H9 (cell line): ENCODE measurements around the gene DUSP5. TPM values are rescaled to one million over a fixed set of nuclear protein-coding genes. Genes with fewer than 3 reads are reported as not detected.

Source experiments
- DNase-seq: peaks from one replicate; pipeline ENCODE4 v3.0.0-alpha.2; 2017
- H2AFZ ChIP-seq: one replicate; pipeline ENCODE4 v1.6.1; 2013; ENCODE audit warnings: mild to moderate bottlenecking, low read length, control low read depth, moderate library complexity
- H2AK5ac ChIP-seq: 2 replicates; pipeline ENCODE4 v1.6.1; 2013; ENCODE audit warnings: low read length, control low read depth, mixed read lengths; ENCODE audit not compliant: insufficient read length
- H2BK120ac ChIP-seq: one replicate; pipeline ENCODE4 v1.6.1; 2013; ENCODE audit warnings: low read depth, mild to moderate bottlenecking, low read length, control low read depth, inconsistent platforms; ENCODE audit not compliant: poor library complexity, severe bottlenecking
- H2BK12ac ChIP-seq: 2 replicates; pipeline ENCODE4 v1.6.1; 2013; ENCODE audit warnings: low read length, control low read depth, mixed read lengths, low read depth; ENCODE audit not compliant: insufficient read length
- H2BK15ac ChIP-seq: 2 replicates; pipeline ENCODE4 v1.6.1; 2013; ENCODE audit warnings: low read depth, low read length, control low read depth
- H2BK20ac ChIP-seq: one replicate; pipeline ENCODE4 v1.6.1; 2013; ENCODE audit warnings: low read depth, mild to moderate bottlenecking, low read length, control low read depth, inconsistent platforms; ENCODE audit not compliant: poor library complexity, severe bottlenecking
- H2BK5ac ChIP-seq: 2 replicates; pipeline ENCODE4 v1.6.1; 2013; ENCODE audit warnings: low read length, control low read depth, mixed read lengths; ENCODE audit not compliant: insufficient read length
- H3K14ac ChIP-seq: 2 replicates; pipeline ENCODE4 v1.6.1; 2013; ENCODE audit warnings: low read length, control low read depth; ENCODE audit not compliant: insufficient read depth
- H3K18ac ChIP-seq: 2 replicates; pipeline ENCODE4 v1.6.1; 2013; ENCODE audit warnings: low read depth, mild to moderate bottlenecking, mixed read lengths, low read length, control low read depth; ENCODE audit not compliant: insufficient read length
- H3K23ac ChIP-seq: 2 replicates; pipeline ENCODE4 v1.6.1; 2013; ENCODE audit warnings: low read length, control low read depth, mixed read lengths, low read depth; ENCODE audit not compliant: insufficient read length
- H3K23me2 ChIP-seq: 2 replicates; pipeline ENCODE4 v1.6.1; 2013; ENCODE audit warnings: low read depth, mild to moderate bottlenecking, mixed read lengths, low read length, control low read depth; ENCODE audit not compliant: insufficient read length, poor library complexity, severe bottlenecking
- H3K27ac ChIP-seq: 2 replicates; pipeline ENCODE4 v1.5.1; 2013; ENCODE audit warnings: low read length, control low read depth, mixed read lengths, low read depth; ENCODE audit not compliant: insufficient read length
- H3K27me3 ChIP-seq: 2 replicates; pipeline ENCODE4 v1.6.1; 2013; ENCODE audit warnings: low read length, control low read depth, inconsistent platforms; ENCODE audit not compliant: insufficient read depth
- H3K4ac ChIP-seq: 2 replicates; pipeline ENCODE4 v1.6.1; 2013; ENCODE audit warnings: low read depth, mild to moderate bottlenecking, control low read depth, inconsistent platforms, low read length, moderate library complexity
- H3K4me1 ChIP-seq: 2 replicates; pipeline ENCODE4 v1.6.1; 2013; ENCODE audit warnings: low read length, control low read depth, inconsistent platforms; ENCODE audit not compliant: insufficient read depth
- H3K4me2 ChIP-seq: 2 replicates; pipeline ENCODE4 v1.6.1; 2013; ENCODE audit warnings: low read length, control low read depth, mixed read lengths; ENCODE audit not compliant: insufficient read length, insufficient read depth
- H3K56ac ChIP-seq: 2 replicates; pipeline ENCODE4 v1.6.1; 2013; ENCODE audit warnings: low read depth, mild to moderate bottlenecking, mixed read lengths, low read length, control low read depth; ENCODE audit not compliant: insufficient read length
- H3K79me1 ChIP-seq: 2 replicates; pipeline ENCODE4 v1.6.1; 2013; ENCODE audit warnings: low read depth, mild to moderate bottlenecking, moderate library complexity, low read length, control low read depth, inconsistent platforms; ENCODE audit not compliant: insufficient read depth, poor library complexity, severe bottlenecking
- H3K79me2 ChIP-seq: 2 replicates; pipeline ENCODE4 v1.6.1; 2013; ENCODE audit warnings: low read length, control low read depth, inconsistent platforms; ENCODE audit not compliant: insufficient read depth
- H3K9ac ChIP-seq: 2 replicates; pipeline ENCODE4 v1.6.1; 2013; ENCODE audit warnings: low read length, control low read depth, mixed read lengths; ENCODE audit not compliant: insufficient read length; ENCODE audit errors: extremely low read depth
- H3K9me3 ChIP-seq: one replicate; pipeline ENCODE4 v1.6.1; 2013; ENCODE audit warnings: low read depth, low read length, inconsistent platforms; ENCODE audit not compliant: control insufficient read depth
- H3T11ph ChIP-seq: one replicate; pipeline ENCODE4 v1.6.1; 2013; ENCODE audit warnings: mild to moderate bottlenecking, low read length, control low read depth, inconsistent platforms
- H4K20me1 ChIP-seq: one replicate; pipeline ENCODE4 v1.6.1; 2013; ENCODE audit not compliant: control insufficient read depth, insufficient read length, insufficient read depth
- H4K5ac ChIP-seq: 2 replicates; pipeline ENCODE4 v1.6.1; 2013; ENCODE audit warnings: low read depth, mild to moderate bottlenecking, mixed read lengths, low read length, control low read depth; ENCODE audit not compliant: insufficient read length
- H4K8ac ChIP-seq: replicated peaks from 2 replicates; pipeline ENCODE4 v1.6.1; 2013; ENCODE audit warnings: low read length, control low read depth, mixed read lengths, low read depth; ENCODE audit not compliant: insufficient read length
- H4K91ac ChIP-seq: 2 replicates; pipeline ENCODE4 v1.6.1; 2013; ENCODE audit warnings: low read depth, mild to moderate bottlenecking, moderate library complexity, mixed read lengths, low read length, control low read depth; ENCODE audit not compliant: insufficient read length
- H3K27ac Mint-ChIP-seq, 3 experiments: 2 replicates in 2 of 3; 3 replicates in 1 of 3; pipeline ENCODE4 v1.8.0; 2020 to 2021; ENCODE audit warnings: mixed read lengths in 3 of 3, mild to moderate bottlenecking in 1 of 3, moderate library complexity in 1 of 3
- H3K27me3 Mint-ChIP-seq: 2 replicates; pipeline ENCODE4 v1.8.0; 2021; ENCODE audit warnings: low read depth, mild to moderate bottlenecking, moderate library complexity, mixed read lengths
- H3K36me3 Mint-ChIP-seq, 3 experiments: 2 replicates in 2 of 3; 3 replicates in 1 of 3; pipeline ENCODE4 v1.8.0; 2020 to 2021; ENCODE audit warnings: low read depth in 3 of 3, mixed read lengths in 3 of 3; ENCODE audit not compliant: insufficient read depth in 1 of 3
- H3K4me1 Mint-ChIP-seq, 2 experiments: 2 replicates each; pipeline ENCODE4 v1.8.0; 2020; ENCODE audit warnings: mixed read lengths in 2 of 2
- H3K4me3 Mint-ChIP-seq, 2 experiments: 2 replicates in 1 of 2; 3 replicates in 1 of 2; pipeline ENCODE4 v1.8.0; 2020 to 2021; ENCODE audit warnings: mild to moderate bottlenecking in 2 of 2, mixed read lengths in 2 of 2, moderate library complexity in 1 of 2
- H3K9me3 Mint-ChIP-seq, 2 experiments: 2 replicates in 1 of 2; 3 replicates in 1 of 2; pipeline ENCODE4 v1.8.0; 2020; ENCODE audit warnings: mild to moderate bottlenecking in 2 of 2, mixed read lengths in 2 of 2, moderate library complexity in 1 of 2
- WGBS: extraction: QIAGEN DNeasy Blood & Tissue Kit; methylation state at CpG from one replicate; pipeline ENCODE4 v1.1.7; 2013; ENCODE audit warnings: missing lambda C conversion rate, low lambda C conversion rate, mixed read lengths; ENCODE audit not compliant: insufficient read length; ENCODE audit errors: extremely low coverage; 5-methylcytosine and 5-hydroxymethylcytosine counted together
- total RNA-seq: library from RNA; stranded (reverse); gene quantifications from 2 replicates; pipeline ENCODE4 v1.2.1, GENCODE V29; 2021
- TF ChIP-seq, protein P1 (sequence below): fragments of 200-600 bp; sonication (generic); conservative IDR thresholded peaks from 3 replicates; pipeline ENCODE4 v1.8.0; 2021; ENCODE audit warnings: antibody characterized with exemption, mild to moderate bottlenecking

DUSP5 gene
- total RNA-seq, 1 experiment from 2014 or later, result 29.3 TPM

DNA sequence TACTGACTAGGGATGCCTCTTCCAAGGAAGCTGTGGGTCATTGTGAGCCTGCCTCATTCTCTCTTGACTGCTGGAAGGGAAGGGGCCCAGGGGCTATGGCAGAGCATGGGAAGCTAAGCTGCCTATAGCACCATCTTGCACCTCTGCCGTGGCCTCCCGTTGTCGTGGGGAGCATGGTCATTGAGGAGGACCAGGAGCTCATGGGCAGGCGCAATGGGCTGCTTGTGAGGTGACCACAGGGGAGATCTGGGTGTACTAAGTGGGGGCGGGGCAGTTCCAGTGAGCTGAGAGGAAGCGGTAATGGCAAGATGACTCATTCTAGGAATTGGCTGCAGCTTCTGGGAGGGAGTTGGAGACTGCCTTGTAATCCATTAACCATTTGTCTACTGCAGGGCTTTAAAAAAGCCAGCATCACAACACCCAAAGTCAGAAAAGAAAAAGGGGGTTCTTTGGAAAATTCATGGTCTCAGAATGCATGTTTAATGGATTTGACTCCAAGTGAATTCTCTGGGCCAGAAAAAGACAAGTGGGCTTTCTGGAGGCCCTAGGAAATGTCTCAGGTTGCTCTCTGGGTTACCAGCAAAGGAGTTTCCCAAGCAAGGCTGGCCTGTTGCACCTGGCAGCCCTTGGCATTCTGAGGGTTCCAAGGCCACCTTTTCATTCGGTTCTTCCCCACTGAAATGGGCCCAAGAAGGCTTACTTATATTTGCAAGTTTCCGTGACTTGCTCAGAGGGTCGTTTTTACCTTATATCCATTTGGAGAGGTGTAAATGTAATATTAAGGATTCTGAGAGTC lies 3.6 kb downstream of the DUSP5 start:
- TF ChIP-seq, protein P1, sequence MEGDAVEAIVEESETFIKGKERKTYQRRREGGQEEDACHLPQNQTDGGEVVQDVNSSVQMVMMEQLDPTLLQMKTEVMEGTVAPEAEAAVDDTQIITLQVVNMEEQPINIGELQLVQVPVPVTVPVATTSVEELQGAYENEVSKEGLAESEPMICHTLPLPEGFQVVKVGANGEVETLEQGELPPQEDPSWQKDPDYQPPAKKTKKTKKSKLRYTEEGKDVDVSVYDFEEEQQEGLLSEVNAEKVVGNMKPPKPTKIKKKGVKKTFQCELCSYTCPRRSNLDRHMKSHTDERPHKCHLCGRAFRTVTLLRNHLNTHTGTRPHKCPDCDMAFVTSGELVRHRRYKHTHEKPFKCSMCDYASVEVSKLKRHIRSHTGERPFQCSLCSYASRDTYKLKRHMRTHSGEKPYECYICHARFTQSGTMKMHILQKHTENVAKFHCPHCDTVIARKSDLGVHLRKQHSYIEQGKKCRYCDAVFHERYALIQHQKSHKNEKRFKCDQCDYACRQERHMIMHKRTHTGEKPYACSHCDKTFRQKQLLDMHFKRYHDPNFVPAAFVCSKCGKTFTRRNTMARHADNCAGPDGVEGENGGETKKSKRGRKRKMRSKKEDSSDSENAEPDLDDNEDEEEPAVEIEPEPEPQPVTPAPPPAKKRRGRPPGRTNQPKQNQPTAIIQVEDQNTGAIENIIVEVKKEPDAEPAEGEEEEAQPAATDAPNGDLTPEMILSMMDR, result no peak
- Histone ChIP-seq H4K91ac (no peak overlapping the region), H4K20me1 (peaks cover 4% of the 10 kb centered on the region), H2AK5ac (no peak overlapping the region), H2BK20ac (no peak overlapping the region), H3K18ac (no peak overlapping the region), H2BK5ac (no peak overlapping the region), H4K8ac (no peak overlapping the region), H3K27me3 (no peaks in the 10 kb centered on the region; the same call in 1 of the 2 replicates), H3K4me1 (peaks cover 12% of the 10 kb centered on the region), H3K4me2 (peak overlapping the region; percentile 25), H2BK12ac (no peak overlapping the region), H2BK15ac (no peak overlapping the region), H3K79me1 (peaks cover under 1% of the 10 kb centered on the region), H3K56ac (no peak overlapping the region), H3K9me3 (no peaks in the 10 kb centered on the region), H3K79me2 (peaks cover 21% of the 10 kb centered on the region; the same call in 1 of the 2 replicates), H3K9ac (no peak overlapping the region), H2AFZ (no peak overlapping the region), H3T11ph (no peak overlapping the region), H3K27ac (no peak overlapping the region), H2BK120ac (no peak overlapping the region), H3K23me2 (peaks cover 18% of the 10 kb centered on the region), H3K23ac (no peak overlapping the region), H3K4ac (no peak overlapping the region), H3K14ac (no peak overlapping the region), H4K5ac (no peak overlapping the region)
- Mint-ChIP-seq H3K27ac (peak overlapping the region in 2 of 3 experiments; percentile 53 to 59; a peak in 2 of 7 replicates), H3K27me3 (peaks cover 30% of the 10 kb centered on the region), H3K4me3 (peak overlapping the region; percentile 43 to 92), H3K9me3 (peaks cover 0 to 2% of the 10 kb centered on the region in 2 experiments; a peak in 3 of 5 replicates), H3K4me1 (peaks cover 42 to 48% of the 10 kb centered on the region in 2 experiments), H3K36me3 (peaks cover 10 to 35% (median 23%) of the 10 kb centered on the region in 3 experiments; a peak in 4 of 7 replicates)
- DNase-seq, result peak; percentile 87
- no CpG with 5 or more reads among the region's 9 CpGs for WGBS
